GM12878 (cell line): ENCODE measurements around the gene NAT10. TPM values are rescaled to one million over a fixed set of nuclear protein-coding genes. Genes with fewer than 3 reads are reported as not detected.

Source experiments
- ATAC-seq: fragments of 200-7000 bp; cut with Tn5 transposase; 3 replicates; pipeline ENCODE4 v1.9.1; 2020; ENCODE audit warnings: mild to moderate bottlenecking, moderate library complexity
- BruUV-seq: library from RNA; stranded (reverse); fragments of 400-500 nt; replicated peaks from 2 replicates; lab custom pipeline; 2021; lab: Mats Ljungman, UMichigan
- CTCF ChIA-PET: fragments of 300-600 bp; sonication (Branson Sonifier 250); formaldehyde crosslinking; extraction: SDS; loops from one replicate; lab custom pipeline; 2021; ENCODE audit warnings: inconsistent platforms; lab: Yijun Ruan, JAX
- POLR2A ChIA-PET: fragments of 350-600 bp; formaldehyde crosslinking; extraction: SDS; loops from one replicate; lab custom pipeline; 2021; ENCODE audit warnings: inconsistent platforms; lab: Charles Lee
- RAD21 ChIA-PET: fragments of 300-600 bp; sonication (Branson Sonifier 250); formaldehyde crosslinking; loops from one replicate; lab custom pipeline; 2023; ENCODE audit warnings: antibody characterized with exemption; ENCODE audit not compliant: unreplicated experiment; lab: Charles Lee
- SMC1A ChIA-PET: fragments of 300-600 bp; sonication (Branson Sonifier 250); formaldehyde crosslinking; loops from one replicate; lab custom pipeline; 2023; ENCODE audit not compliant: unreplicated experiment, uncharacterized antibody; lab: Charles Lee
- DNase-seq: peaks from one replicate; pipeline ENCODE4 v3.0.0-alpha.2; 2011; ENCODE audit warnings: low read depth, low spot score
- FAIRE-seq: peaks from 3 replicates; lab custom pipeline; 2011; peaks lifted over from hg19 to GRCh38; lab: Jason Lieb, UNC
- H2AFZ ChIP-seq: 2 replicates; pipeline ENCODE4 v1.6.0; 2011; ENCODE audit warnings: low read depth, low read length, control low read depth; ENCODE audit not compliant: control insufficient read depth
- H3K27ac ChIP-seq: 2 replicates; pipeline ENCODE4 v1.5.1; 2011; ENCODE audit warnings: control low read depth; ENCODE audit not compliant: control insufficient read depth, insufficient read depth
- H3K27me3 ChIP-seq, 2 experiments: replicated peaks in 1 of 2; 2 replicates each; pipeline versions ENCODE4 v1.6.0 to v1.6.1; 2011; ENCODE audit warnings: low read length in 1 of 2; ENCODE audit not compliant: control insufficient read depth in 2 of 2, insufficient read depth in 2 of 2
- H3K36me3 ChIP-seq, 2 experiments: 2 replicates each; pipeline ENCODE4 v1.5.1; 2011; ENCODE audit warnings: low read length in 1 of 2; ENCODE audit not compliant: control insufficient read depth in 2 of 2, insufficient read depth in 2 of 2
- H3K4me1 ChIP-seq: 2 replicates; pipeline ENCODE4 v1.6.1; 2011; ENCODE audit warnings: mild to moderate bottlenecking, low read length, moderate library complexity, mixed read lengths; ENCODE audit not compliant: control insufficient read depth, insufficient read depth
- H3K4me2 ChIP-seq: 2 replicates; pipeline ENCODE4 v1.6.0; 2011; ENCODE audit warnings: control low read depth; ENCODE audit not compliant: control insufficient read depth, insufficient read depth
- H3K4me3 ChIP-seq: fragments of 200-600 bp; sonication (generic); 2 replicates; pipeline ENCODE4 v1.5.1; 2016
- H3K79me2 ChIP-seq: 2 replicates; pipeline ENCODE4 v1.6.0; 2011; ENCODE audit warnings: low read length; ENCODE audit not compliant: control insufficient read depth, insufficient read depth
- H3K9ac ChIP-seq: 2 replicates; pipeline ENCODE4 v1.8.0; 2011; ENCODE audit warnings: low read length, control low read depth, mixed read lengths; ENCODE audit not compliant: control insufficient read depth, insufficient read depth
- H3K9me3 ChIP-seq: replicated peaks from 3 replicates; pipeline ENCODE4 v1.5.1; 2011; ENCODE audit warnings: mild to moderate bottlenecking, low read length; ENCODE audit not compliant: control insufficient read depth, insufficient read depth
- H4K20me1 ChIP-seq: 2 replicates; pipeline ENCODE4 v1.6.0; 2011; ENCODE audit not compliant: control insufficient read depth, insufficient read depth
- E2F8 ChIP-seq: fragments of 450-650 bp; IDR thresholded peaks from 2 replicates; pipeline ENCODE4 v1.6.1; 2018; ENCODE audit warnings: mild to moderate bottlenecking, low read depth, moderate library complexity; ENCODE audit not compliant: partially characterized antibody
- EP300 ChIP-seq, 2 experiments: fragments of 150-350 bp in 1 of 2; IDR thresholded peaks; 2 replicates each; pipeline ENCODE4 v1.6.1; 2011 to 2012; ENCODE audit warnings: low read depth in 2 of 2, low read length in 2 of 2, borderline replicate concordance in 1 of 2, improper control_type of control experiment in 1 of 2, inconsistent platforms in 1 of 2; ENCODE audit not compliant: control insufficient read depth in 1 of 2
- FOXM1 ChIP-seq: IDR thresholded peaks from 2 replicates; pipeline ENCODE4 v1.6.1; 2012; ENCODE audit warnings: low read depth, mild to moderate bottlenecking, inconsistent platforms, low read length, moderate library complexity
- HDAC2 ChIP-seq: fragments of 200-600 bp; sonication (generic); IDR thresholded peaks from 2 replicates; pipeline ENCODE4 v1.6.1; 2017
- MEF2B ChIP-seq: fragments of 450-650 bp; IDR thresholded peaks from 2 replicates; pipeline ENCODE4 v1.6.1; 2018; ENCODE audit warnings: mild to moderate bottlenecking, moderate library complexity; ENCODE audit not compliant: partially characterized antibody, poor library complexity, severe bottlenecking
- NFXL1 ChIP-seq: fragments of 450-650 bp; IDR thresholded peaks from 2 replicates; pipeline ENCODE4 v1.6.1; 2017; ENCODE audit warnings: antibody characterized with exemption, mild to moderate bottlenecking, borderline replicate concordance
- SMAD1 ChIP-seq: fragments of 450-650 bp; IDR thresholded peaks from 2 replicates; pipeline ENCODE4 v1.6.1; 2018; ENCODE audit warnings: mild to moderate bottlenecking, low read depth; ENCODE audit not compliant: partially characterized antibody
- STAT1 ChIP-seq: fragments of 450-650 bp; conservative IDR thresholded peaks from 2 replicates; pipeline ENCODE4 v1.6.1; 2014; ENCODE audit warnings: antibody characterized with exemption, mild to moderate bottlenecking
- TAF1 ChIP-seq: IDR thresholded peaks from 2 replicates; pipeline ENCODE4 v1.6.1; 2011; ENCODE audit warnings: mild to moderate bottlenecking, low read depth, low read length, borderline replicate concordance
- USF1 ChIP-seq: IDR thresholded peaks from 2 replicates; pipeline ENCODE4 v1.6.1; 2011; ENCODE audit warnings: borderline replicate concordance, low read depth, mild to moderate bottlenecking, moderate library complexity, mixed read lengths, low read length; ENCODE audit not compliant: insufficient read depth; ENCODE audit errors: extremely low read length
- ZBTB33 ChIP-seq: fragments of 450-650 bp; IDR thresholded peaks from 2 replicates; pipeline ENCODE4 v1.6.1; 2017; ENCODE audit warnings: mild to moderate bottlenecking
- ZBTB40 ChIP-seq: fragments of 450-650 bp; IDR thresholded peaks from 2 replicates; pipeline ENCODE4 v1.6.1; 2016; ENCODE audit warnings: mild to moderate bottlenecking, moderate library complexity, borderline replicate concordance
- WGBS: methylation state at CpG from one replicate; pipeline ENCODE4 v1.1.6; 2016; ENCODE audit warnings: low lambda C conversion rate; ENCODE audit not compliant: insufficient replicate concordance, insufficient coverage; ENCODE audit errors: missing lambda C conversion rate; 5-methylcytosine and 5-hydroxymethylcytosine counted together
- in situ Hi-C: fragments of 300-500 bp; cut with MboI; formaldehyde crosslinking; loops from 9 replicates; pipeline ENCODE4 v1.14.3; 2018; ENCODE audit warnings: mixed read lengths
- intact Hi-C: fragments of 100-400 bp; cut with micrococcal nuclease; formaldehyde crosslinking; loops from one replicate; pipeline ENCODE4 v1.14.2; 2022; ENCODE audit not compliant: unreplicated experiment
- polyA plus RNA-seq, 11 experiments: library from polyadenylated mRNA; depleted of rRNA in 4 of 11; unstranded in 6 of 11; stranded (reverse) in 5 of 11; fragments of >200 nt; fragmentation: Nextera tagmentation in 4 of 11; fragmentation: Illumina TruSeq in 1 of 11; extraction: Ambion mirVana in 4 of 11; extraction: Trizol in 1 of 11; gene quantifications; 1 replicate in 1 of 11; 2 replicates in 10 of 11; pipeline versions ENCODE4 v1.2.1 to v1.2.3, GENCODE V29; 2011 to 2016; ENCODE audit warnings: inconsistent platforms in 2 of 11, missing spikeins in 2 of 11, low read depth in 1 of 11
- total RNA-seq, 4 experiments: library from RNA; depleted of rRNA in 3 of 4; stranded (reverse); fragments of >200 nt in 3 of 4; fragmentation: Illumina TruSeq in 1 of 4; extraction: Trizol in 1 of 4; gene quantifications; 2 replicates each; pipeline versions ENCODE4 v1.2.1 to v1.2.3, GENCODE V29; 2013 to 2021

NAT10 gene
- total and polyA plus RNA-seq, 10 of the 15 experiments (the other 5 are each of a cell fraction or from before 2014, with no cell fraction given), result 45.1 to 95.5 (median 72.8) TPM

- Histone ChIP-seq H3K79me2 (no peaks in the 10 kb centered on the region), H3K4me1 (peaks cover 7% of the 10 kb centered on the region), H3K4me2 (no peak overlapping the region), H3K9ac (no peak overlapping the region), H3K27ac (no peak overlapping the region), H3K27me3 (no peaks in the 10 kb centered on the region), H3K9me3 (no peaks in the 10 kb centered on the region), H4K20me1 (no peaks in the 10 kb centered on the region), H3K36me3 (peaks cover 51 to 68% of the 10 kb centered on the region in 2 experiments), H3K4me3 (no peak overlapping the region), H2AFZ (no peak overlapping the region)
- 88% methylated on average over 7 of the region's 7 CpGs for WGBS
- POLR2A ChIA-PET, result no interaction called here
- intact Hi-C loops, result no loop called here
- in situ Hi-C loops, result no loop called here
- no TSS peak for BruUV-seq
- no peak for TF ChIP-seq USF1
- TF ChIP-seq MEF2B, result no peak
- no peak for TF ChIP-seq ZBTB33
- no peak for TF ChIP-seq HDAC2
- no peak for TF ChIP-seq STAT1
- TF ChIP-seq ZBTB40, result no peak
- no peak for TF ChIP-seq E2F8
- no peak for TF ChIP-seq NFXL1
- no peak for TF ChIP-seq SMAD1
- no peak for TF ChIP-seq FOXM1
- TF ChIP-seq EP300 (IDR thresholded peaks at IDR 0.05; ENCODE audit: borderline replicate concordance in 1 of 2, control insufficient read depth in 1 of 2, low read depth in 2 of 2, low read length in 2 of 2), result no peak
- TF ChIP-seq TAF1, result no peak
- RAD21 ChIA-PET, result no interaction called here
- CTCF ChIA-PET, result no interaction called here
- DNase-seq (no peak), FAIRE-seq (no peak), ATAC-seq (no peak)
- SMC1A ChIA-PET, result no interaction called here
Observed at GRCh38 chr11:34139346-34139745, 33.9 kb downstream of the NAT10 start.
